A549 treated with GW870086 at 1 μM for 4 hours (cell line): Measurements from ENCODE around the gene SNRNP70. TPM values are rescaled to one million over a fixed set of nuclear protein-coding genes. Genes with fewer than 3 reads are reported as not detected.

ENCODE experiments used
- total RNA-seq: library from RNA; stranded (reverse); fragments of 200-300 nt; extraction: Qiagen RNA extraction; gene quantifications from 5 replicates; pipeline ENCODE4 v1.2.3, GENCODE V29; 2022; ENCODE audit warnings: low read depth

The SNRNP70 gene, protein sequence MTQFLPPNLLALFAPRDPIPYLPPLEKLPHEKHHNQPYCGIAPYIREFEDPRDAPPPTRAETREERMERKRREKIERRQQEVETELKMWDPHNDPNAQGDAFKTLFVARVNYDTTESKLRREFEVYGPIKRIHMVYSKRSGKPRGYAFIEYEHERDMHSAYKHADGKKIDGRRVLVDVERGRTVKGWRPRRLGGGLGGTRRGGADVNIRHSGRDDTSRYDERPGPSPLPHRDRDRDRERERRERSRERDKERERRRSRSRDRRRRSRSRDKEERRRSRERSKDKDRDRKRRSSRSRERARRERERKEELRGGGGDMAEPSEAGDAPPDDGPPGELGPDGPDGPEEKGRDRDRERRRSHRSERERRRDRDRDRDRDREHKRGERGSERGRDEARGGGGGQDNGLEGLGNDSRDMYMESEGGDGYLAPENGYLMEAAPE
- total RNA-seq: 302 to 324 TPM (median 319 TPM) in 5 replicates

DNA sequence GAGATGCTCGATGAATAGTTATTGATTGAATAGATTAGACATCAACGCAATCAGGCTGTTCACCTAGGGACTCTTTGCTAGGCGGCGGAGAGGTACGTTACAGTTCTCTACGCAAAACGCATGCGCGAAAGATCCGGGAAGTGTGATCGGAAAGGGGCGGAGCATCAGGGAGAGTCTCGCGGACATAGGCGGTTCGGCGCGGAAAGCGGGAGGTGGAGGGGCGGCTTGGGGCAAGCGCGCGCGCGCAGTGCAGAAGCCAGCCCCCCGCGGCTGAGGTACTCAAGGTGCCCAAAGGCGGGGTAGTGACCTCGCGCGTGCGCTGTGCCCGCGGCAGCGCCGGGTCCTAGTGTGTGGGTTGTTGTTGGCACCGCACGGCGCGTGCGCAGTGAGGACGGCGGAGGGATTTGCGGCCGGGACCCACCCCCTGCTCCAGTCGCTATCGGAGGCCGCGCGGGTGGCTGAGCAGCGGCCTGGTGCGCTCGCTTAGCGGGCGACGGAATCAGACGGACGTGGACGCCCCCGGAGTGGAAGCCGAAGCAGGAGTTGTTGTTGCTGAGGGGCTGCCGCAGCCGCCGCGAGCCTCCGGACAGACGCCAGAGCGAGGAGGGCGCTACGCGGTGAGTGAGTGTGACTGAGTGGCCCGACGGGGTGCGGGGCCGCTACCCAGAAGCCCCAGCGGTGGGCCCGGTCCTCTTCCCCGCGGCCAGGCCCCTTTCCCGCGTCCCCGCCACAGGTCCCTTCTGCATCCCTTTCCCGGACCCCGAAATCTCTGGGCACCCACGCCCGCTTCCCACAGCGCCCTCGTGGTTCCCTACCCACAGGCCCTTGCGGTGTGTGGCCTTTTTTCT, at the start of gene SNRNP70:
Gene SNRNP70, plus strand, starts transcription at position 432 of the 848 bp plus-strand sequence. CDS start 964 bp downstream, outside the sequence.

DNA sequence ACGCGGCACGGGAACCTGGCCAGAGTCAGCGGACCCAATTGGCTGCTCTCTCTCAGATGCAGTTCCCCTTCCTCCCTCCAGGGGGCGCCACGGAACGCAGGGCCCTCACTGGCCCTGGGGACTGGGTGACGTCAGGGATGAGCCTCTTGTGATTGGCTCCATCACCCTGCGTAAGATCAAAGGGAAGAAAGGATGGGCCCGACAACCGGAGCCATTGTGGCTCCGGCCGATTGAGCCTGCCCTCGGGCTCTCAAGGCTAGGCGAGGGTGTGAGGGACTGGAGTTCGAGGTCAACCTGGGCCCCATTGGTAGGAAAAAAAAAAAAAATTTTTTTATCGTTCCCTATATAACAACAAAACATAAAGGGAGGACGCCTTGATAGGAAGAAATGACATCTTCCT, 48.4 kb upstream of the SNRNP70 start, which contains the start of gene CGB1:
Gene CGB1, minus strand, starts transcription at position 81 of the 400 bp plus-strand sequence. CDS start 184 bp downstream, outside the sequence.

DNA sequence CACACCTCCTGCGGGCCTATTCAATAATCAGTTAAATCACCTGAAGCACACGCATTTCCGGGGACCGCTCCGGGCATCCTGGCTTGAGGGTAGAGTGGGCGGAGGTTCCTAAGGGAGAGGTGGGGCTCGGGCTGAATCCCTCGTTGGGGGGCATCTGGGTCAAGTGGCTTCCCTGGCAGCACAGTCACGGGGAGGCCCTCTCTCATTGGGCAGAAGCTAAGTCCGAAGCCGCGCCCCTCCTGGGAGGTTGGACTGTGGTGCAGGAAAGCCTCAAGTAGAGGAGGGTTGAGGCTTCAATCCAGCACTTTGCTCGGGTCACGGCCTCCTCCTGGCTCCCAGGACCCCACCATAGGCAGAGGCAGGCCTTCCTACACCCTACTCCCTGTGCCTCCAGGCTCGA, 41.7 kb upstream of the SNRNP70 start, which contains the start of gene CGB5:
Gene CGB5, plus strand, starts transcription at position 301 of the 400 bp plus-strand sequence. CDS start 362 bp downstream, outside the sequence.

DNA sequence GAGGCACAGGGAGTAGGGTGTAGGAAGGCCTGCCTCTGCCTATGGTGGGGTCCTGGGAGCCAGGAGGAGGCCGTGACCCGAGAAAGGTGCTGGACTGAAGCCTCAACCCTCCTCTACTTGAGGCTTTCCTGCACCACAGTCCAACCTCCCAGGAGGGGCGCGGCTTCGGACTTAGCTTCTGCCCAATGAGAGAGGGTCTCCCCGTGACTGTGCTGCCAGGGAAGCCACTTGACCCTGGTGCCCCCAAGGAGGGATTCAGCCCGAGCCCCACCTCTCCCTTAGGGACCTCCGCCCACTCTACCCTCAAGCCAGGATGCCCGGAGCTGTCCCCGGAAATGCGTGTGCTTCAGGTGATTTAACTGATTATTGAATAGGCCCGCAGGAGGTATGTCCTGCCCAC, 36.2 kb upstream of the SNRNP70 start, which contains the start of gene CGB8:
Gene CGB8, minus strand, starts transcription at position 101 of the 400 bp plus-strand sequence. CDS start 372 bp downstream, outside the sequence.

DNA sequence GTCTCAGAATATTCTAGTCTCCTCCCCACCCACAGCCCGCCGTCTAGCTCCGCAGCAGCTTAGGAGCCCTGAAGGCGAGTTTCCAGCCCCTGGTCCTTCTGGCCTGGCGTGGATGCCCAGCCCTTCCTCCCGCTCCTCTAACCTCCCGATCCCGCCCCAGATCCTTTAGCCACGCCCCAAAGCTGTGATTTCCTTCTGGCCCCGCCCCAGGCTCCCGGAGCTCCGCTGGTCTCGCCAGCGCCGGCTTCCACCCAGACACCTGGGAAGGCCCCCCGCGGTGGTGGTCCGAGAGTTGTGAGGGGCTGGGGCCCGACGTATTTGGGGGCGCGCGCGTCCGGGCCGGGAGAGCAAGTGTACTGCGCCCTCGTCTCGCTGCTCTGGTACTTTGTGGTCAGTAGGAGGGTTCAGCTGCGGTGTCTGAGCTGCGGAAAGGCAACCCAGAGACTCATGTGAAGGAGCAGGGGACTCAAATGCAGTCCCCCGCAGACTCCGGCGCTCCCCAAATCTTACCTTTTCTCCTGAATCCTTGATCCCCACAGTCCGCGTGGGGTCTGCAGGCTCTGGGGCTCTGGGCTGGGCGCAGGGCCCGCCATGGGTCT, 27.5 kb upstream of the SNRNP70 start, which contains the start of gene CGB7:
Gene CGB7, minus strand, starts transcription at position 114 of the 599 bp plus-strand sequence. CDS start 2,374 bp downstream, outside the sequence.

DNA sequence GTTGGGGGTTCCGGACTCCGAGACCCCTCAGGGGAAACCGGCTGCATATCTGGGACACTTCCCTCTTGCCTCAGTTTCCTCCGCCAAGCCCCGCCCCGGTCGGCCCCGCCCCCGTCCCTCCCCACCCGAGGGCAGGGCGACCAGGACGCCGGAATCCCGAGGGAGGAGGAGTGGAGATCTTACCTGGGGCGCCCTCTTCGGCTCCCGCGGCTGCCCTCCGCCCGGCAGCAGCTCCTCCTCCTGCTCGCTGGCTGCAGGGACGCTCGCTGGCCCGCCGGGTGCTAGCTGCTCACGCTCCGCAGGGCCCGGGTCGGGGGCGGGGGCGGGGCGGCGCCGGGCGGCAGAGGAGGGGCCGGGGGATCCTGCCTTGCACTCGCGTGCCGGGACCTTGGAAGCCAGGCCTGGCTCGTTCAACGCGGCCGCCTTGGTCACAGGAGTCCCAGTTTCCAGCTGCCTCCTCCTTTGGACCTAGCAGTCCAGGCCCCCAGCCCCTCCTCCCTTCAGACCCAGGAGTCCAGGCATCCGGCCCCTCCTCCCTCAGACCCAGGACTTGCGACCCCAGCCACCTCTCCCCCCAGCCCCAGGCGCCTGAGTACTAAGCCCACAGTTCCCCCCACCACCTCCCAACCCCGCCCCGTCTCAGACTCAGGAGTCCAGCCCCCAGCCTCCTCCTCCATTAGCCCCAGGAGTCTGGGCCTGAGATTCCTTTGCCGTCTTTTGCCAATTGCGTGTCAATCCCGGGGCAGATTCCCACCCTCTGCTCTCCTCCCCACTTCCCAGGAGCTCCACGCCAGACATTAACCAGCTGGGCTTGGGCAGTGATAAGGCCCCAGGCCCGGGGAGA, 20.3 kb upstream of the SNRNP70 start, which contains the start of gene NTF4:
Gene NTF4, minus strand, starts transcription at position 51 of the 844 bp plus-strand sequence. CDS start 2,821 bp downstream, outside the sequence.

DNA sequence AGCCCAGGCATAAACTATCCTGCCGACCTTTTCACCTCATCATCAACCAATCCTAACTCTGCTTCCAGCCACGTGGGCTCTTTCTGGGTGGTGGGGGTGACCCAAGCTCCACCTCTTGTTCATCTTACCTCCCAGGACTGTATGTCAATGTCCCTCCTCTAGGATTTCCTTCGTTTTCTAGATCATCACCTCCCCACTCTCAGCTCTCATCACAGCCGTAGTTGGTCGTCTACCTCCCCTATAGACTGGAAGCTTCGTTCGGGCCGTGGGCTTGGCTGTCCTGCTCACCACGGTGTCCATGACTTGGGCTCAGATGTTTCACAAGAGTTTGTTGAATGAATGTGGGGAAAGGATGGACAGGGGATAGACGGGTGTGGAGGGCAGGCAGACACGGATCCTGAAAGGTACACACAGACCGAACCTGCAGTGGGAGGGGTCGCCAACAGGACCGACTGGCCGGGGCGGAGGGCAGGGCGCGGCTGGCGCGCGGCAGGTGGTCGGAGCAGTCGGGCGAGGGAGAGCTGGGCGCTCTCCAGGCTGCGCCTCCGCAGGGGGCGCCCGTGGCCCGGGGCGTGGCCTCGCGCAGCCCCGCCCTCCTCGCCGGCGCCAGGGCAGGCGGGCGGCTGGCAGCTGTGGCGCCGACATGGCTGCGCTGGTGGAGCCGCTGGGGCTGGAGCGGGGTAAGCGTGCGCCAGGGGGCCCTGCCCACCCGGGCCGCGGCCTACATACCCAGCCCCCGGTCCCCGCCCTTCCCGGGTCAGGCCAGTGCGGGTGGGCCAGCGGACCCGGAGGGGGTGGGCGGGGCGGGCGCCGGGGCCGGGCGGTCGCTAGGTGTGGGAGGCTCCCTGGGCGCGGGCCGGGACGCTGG, 28.7 kb downstream of the SNRNP70 start, which contains the start of gene LIN7B:
Gene LIN7B, plus strand, starts transcription at position 609 of the 868 bp plus-strand sequence. Its CDS starts 35 bp downstream, at position 644.

DNA sequence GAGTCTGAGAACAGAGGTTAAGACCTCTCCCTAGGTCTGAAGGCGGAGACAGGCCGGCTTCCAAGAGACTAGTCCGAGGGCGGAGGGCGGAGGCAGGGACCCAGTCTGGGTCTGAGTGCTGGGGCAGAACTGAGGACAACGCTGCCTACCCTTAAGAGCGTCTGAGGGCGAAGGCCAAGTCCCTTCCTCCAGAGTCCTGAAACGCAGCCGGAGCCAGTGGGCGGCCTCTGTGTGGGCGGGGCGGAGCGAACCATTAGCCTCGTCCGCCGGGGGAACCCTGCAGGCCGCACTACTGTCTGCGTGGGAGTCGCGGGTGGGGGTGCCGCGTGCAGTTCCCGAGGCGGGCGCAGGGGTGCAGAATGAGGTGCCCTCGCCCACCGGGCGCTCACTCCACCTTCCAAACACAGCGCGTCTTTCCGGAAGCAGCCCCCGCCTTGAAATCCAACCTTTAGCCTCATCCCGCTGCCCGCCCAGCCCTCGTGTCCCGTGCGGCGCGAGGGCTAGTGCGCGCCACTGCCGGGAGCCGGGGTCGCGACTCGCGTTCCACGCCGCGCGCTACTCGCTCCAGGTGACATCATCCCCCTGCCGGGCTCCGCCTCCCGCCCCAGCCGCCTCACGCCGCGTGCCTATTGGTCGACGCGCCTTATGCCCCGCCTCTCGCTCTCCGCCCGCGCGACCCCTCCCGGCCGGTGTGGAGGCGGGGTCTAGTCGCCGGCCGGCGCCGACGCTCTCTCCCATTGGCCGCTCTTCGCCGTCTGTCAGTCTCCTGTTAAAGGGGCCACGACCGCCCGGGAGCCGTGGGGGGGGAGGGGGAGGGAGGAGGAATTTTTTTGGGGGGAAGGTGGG, 33.5 kb downstream of the SNRNP70 start, which contains the start of gene C19orf73:
Gene C19orf73, minus strand, starts transcription at position 579 of the 846 bp plus-strand sequence. Its CDS starts 121 bp downstream, at position 458.

DNA sequence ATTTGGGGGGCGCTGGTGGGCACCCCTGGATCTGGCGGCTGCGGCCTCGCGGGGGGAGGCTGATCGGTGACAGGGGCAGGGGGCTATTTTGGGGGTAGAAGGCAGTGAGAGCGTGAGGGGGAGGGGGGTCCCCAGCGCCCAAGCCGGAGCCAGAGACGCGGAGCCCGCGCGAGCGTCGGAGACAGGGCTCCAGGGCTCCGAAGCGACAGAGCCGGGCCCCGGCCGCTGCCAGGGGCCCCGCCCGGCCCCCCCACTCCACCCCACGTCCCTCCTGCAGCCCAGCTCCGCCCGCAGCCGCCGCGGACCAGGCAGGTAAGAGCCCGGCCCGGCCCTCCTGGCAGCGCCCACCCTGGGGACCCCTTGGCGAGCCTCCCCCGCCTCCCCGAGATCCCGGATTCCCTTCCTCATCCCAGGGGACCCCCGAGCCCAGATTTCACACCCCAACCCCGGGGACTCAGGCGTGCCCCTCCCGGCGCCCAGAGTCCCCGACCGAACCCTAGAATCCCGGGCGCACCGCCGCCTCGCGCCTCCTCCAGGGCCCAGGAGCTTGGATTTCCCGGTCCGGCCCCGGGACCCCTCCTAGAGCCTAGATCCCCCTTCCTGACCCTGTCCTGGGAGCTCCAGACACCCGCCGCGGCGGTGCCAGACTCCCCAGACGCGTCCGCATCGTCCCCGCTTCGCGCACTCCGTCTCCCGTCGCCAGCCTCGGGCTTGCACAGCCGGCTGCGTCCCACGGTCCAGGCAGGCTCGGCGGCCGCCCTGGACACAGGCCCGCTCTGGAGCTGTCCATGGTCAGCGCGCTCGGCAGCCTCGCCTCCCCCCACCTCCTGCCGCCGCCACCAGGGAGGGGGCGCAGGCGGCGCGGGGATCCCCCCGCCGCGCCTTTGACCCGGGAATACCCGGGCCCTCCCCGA, 34.4 kb downstream of the SNRNP70 start, which contains the start of gene PPFIA3:
Gene PPFIA3, plus strand, starts transcription at position 134 of the 914 bp plus-strand sequence. CDS start 8,330 bp downstream, outside the sequence.

DNA sequence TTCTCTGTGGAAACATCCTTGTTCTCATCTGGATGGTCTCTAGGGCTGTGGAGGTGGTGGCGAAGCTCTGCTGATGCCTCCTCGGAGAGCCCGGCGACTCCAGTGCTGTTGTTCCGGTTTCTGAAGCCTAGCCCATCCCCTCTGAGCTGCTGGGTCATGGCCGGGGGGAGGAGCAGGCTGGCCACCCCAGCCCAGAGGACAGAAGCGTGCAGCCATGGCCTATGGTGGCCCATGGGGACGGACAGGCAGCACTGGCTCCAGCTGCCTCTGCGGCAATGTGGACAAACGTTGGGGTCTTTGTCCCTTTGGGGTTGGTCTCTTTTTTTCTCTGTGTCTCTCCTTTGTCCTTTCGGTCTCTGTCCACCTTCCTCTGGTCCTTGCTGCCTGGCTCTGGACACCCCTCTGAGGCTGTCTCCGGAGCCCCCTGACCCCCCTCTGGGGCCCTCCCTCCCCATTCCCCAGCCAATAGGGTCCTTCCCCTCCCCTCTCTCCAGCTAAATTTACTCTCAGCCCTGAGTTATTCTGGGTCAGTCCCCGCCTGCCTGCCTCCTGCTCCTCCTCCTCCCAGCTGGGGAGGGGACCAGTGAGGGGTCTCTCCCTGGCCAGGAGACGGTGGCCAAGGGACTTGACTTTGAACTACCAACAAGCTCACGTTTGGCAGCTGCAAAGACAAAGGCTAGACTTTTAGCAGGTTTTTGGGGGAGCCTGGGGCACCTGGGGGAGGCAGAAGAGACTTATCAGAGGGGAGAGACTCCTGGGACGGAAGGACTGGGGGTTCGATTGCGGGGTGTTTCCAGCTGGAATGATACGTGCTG, 70.0 kb downstream of the SNRNP70 start, which contains the start of gene HRC:
Gene HRC, minus strand, starts transcription at position 392 of the 815 bp plus-strand sequence. Its CDS starts 159 bp downstream, at position 233.

DNA sequence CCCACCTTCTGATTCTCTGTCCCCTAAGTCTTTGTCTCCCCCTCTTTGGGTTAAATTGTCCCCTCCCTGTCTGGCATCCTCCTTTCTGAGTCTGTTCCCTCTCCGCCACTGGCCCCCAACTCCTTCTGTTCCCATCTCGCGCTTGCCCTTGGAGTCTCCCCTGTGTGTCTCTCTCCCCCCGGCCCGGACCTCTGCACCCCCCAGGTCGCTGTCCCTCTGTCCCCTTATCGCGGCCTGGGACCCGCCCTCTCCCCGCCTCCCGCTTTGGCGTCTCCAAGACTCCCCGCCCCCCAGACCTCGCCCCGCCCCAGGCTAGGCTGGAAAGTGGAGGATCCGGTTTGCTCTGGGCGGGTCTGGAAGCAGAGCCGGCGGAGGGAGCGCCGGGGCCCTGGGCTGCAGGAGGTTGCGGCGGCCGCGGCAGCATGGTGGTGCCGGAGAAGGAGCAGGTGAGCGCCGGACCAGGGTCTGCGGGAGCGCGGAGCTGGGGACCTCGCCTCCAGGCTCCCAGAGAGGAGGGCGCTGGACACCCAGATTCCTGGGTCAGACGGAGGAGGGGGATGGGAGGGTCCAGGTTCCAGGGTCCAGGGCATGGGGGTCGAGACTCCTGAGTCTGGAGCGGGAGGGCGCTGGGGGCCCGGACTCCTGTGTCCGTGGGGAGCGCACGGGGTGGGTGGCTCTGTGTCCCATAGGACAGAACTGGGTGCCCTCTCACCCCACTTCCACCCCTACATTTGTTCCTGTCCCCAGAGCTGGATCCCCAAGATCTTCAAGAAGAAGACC, 72.4 kb downstream of the SNRNP70 start, which contains the start of gene TRPM4:
Gene TRPM4, plus strand, starts transcription at position 348 of the 780 bp plus-strand sequence. Its CDS starts 75 bp downstream, at position 423.

